AG08396 (cell line): ENCODE measurements around the gene ADAMTS2.

Source experiments
- DNase-seq: peaks from one replicate; pipeline ENCODE4 v3.0.0; 2012; ENCODE audit warnings: low spot score, mixed read lengths

Gene ADAMTS2

GRCh38 chr5:179139111-179139935 lies 205.9 kb downstream of the ADAMTS2 start:
- no peak for DNase-seq

- no peak for DNase-seq
Measured at GRCh38 chr5:179138568-179138925, 206.7 kb downstream of the ADAMTS2 start.

DNA sequence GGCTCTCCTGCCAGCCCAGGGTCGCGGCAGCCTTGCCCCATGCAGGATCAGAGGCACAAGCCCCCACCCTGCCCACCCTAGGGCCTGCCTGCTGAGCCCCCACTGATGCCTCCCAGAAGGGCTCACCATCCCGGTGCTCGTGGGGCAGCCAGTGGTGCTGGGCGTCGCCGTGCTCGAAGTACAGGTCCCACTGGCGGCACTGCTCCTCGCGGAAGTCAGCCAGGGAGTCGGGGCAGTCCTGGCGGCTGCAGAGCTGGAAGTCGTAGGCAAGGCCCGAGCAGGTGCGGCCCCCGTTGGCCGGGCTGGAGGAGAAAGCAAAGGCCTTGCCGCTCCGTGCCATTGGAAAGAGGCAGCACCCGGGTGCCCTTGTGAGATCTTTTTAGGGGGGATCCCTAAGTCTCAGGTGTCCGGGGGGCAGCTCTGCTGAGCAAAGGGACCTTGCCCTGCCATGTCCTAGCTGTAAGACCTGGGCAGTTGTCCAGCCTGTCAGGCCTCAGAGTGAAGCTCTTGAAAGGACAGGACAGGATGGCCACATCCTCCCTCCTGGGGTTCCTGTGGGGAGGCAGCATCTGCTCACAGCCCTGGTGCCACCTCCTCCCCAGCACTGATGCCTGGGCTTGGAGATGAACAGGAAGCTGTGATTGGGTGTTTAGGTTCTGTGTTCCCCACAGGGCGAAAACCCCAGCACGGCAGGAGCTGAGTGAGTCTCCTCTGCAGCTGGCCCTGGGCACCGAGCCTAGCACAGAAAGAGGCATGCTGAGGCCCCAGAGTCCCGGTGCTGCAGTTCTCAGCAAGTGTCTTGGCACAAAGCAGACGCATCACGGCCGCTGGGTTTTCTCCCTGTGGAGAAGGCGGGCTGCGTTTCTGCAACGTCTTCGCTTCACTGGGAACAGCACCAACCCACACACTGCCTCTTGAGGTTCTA lies 207.4 kb downstream of the ADAMTS2 start:
- no peak for DNase-seq

- no peak for DNase-seq
Measured at GRCh38 chr5:179137016-179137642, 208.1 kb downstream of the ADAMTS2 start.

- no peak for DNase-seq
Measured at GRCh38 chr5:179135441-179136215, 209.6 kb downstream of the ADAMTS2 start.

- no peak for DNase-seq
Measured at GRCh38 chr5:179135006-179135405, 210.3 kb downstream of the ADAMTS2 start.

- no peak for DNase-seq
Measured at GRCh38 chr5:179134511-179134910, 210.8 kb downstream of the ADAMTS2 start.

GRCh38 chr5:179132586-179133355 lies 212.5 kb downstream of the ADAMTS2 start:
- no peak for DNase-seq

DNA sequence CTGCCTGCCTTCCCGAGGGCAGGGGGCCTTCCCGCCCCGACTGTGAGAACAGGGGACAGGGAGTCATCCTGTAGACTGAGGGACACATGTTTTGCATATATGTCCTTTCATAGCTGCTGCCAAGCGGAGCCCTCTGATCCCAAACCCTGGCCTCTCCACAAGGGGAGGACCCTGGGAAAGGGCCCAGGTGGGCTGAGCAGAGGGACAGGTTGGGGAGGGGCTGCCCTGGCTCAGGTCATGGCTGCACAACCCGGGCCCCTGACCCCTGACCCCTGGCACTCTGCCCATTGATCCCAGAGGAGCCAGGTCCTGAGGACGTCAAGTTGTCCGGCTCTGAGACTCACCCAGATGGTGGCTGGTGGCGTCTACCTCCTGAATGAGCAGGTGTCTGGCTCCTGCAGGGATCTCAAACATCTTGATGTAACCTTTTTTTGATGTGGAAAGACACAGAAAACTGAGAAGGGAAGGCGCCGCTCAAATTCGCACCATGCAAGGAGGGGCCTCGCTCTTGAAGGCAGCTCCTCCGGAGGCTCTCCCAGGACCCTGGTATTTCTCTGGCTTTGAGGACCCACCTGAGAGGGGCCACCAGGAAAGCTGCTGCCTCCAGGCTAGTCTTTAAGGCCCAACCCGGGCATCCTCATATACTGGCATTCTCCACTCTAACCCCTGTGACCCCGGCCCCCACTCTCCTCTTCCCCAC lies 213.2 kb downstream of the ADAMTS2 start:
- DNase-seq, result no peak

GRCh38 chr5:179131321-179131835 lies 213.9 kb downstream of the ADAMTS2 start:
- DNase-seq, result no peak

GRCh38 chr5:179130101-179130681 lies 215.1 kb downstream of the ADAMTS2 start:
- DNase-seq, result no peak

- DNase-seq, result no peak
Measured at GRCh38 chr5:179129607-179130071, 215.6 kb downstream of the ADAMTS2 start.

DNA sequence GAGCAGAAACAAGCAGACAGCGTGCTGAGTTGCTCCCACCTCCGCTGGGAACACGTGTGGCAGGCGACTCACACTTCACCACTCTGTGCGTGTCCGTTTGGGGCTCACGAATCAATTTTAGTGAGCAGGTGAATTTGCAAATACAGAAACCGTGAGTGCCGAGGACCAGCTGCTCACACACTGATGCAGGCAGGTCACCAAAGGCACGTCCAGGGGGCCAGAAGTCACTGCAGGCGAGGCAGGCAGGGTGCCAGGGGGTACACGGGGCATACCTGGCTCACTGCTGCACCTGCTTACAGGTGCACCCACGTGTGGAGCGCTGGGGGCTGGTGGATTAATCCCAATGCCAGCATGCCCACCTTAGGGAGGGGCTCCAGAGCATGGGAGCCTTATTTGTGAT lies 216.3 kb downstream of the ADAMTS2 start:
- no peak for DNase-seq

DNA sequence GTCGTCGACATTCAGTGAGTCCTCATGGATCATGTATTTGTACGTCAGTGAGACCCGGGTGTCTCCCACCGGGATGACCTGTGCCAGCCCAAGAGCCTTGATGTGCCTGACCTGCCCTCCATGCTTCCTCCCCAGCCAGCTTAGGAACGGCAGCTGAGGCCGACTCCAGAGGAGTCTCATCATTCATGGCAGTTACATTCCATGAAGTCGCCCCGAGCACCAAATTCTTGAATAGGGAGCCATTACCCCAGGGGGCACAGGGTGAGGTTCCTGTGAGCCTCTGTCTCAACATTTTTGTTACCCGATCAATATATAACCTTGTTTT lies 217.3 kb downstream of the ADAMTS2 start:
- no peak for DNase-seq

- DNase-seq, result no peak
Measured at GRCh38 chr5:179127136-179128040, 217.9 kb downstream of the ADAMTS2 start.

- no peak for DNase-seq
Measured at GRCh38 chr5:179126506-179126991, 218.7 kb downstream of the ADAMTS2 start.

DNA sequence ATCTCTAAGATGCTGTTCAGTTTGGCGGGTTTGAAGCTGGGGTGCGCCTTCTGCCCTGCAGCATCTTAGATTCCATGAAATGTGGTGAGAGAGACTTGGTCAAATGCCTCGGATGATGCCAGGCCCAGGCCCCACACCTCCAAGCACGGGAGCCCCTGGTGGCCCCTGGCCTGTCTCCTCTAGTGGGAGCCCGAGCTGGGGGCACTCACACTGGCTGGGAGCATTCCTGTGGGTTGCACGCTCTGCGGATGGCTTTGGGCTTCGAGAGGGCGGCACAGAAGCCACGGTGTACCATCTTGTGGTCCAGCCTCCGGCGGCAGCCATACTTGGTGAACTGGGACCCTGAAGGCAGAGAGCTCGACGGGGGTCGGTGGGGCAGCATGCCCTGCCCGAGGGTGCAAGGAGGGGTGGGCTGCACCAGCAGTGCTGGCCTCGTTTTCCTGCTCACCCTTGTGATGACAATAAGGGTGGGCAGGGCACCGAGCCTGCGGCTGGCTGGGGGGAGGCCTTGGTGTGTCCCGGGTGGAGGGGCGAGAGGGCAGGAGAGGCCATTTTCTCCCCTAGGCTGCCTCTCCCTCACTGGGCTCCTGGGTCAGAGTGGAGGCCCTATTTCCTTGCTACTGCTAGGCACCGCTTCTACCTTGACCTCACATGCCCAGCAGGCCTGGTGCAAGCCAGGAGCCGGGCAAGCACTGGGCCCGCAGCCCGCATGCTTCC lies 219.3 kb downstream of the ADAMTS2 start:
- no peak for DNase-seq
